Activated naive CD4-positive, alpha-beta T cell treated with Interleukin-2 at 50 U/mL for 16 hours (primary cell): ENCODE results near the gene EPB41L5.
"Not testable (repeated sequence)": the region's sequence is repeated elsewhere in the genome, so short reads cannot be mapped to it uniquely, and the experiment has no call there.

Experiments
- DNase-seq: peaks from one replicate; pipeline ENCODE4 v3.0.0-alpha.2; 2020

EPB41L5 gene

GRCh38 chr2:120032297-120032696 is 19.4 kb downstream of the EPB41L5 start:
- DNase-seq = no peak

- no peak for DNase-seq
Measured at GRCh38 chr2:120034027-120034426, 21.1 kb downstream of the EPB41L5 start.

- DNase-seq = no peak
Measured at GRCh38 chr2:120034621-120035020, 21.7 kb downstream of the EPB41L5 start.

GRCh38 chr2:120036145-120036544 is 23.3 kb downstream of the EPB41L5 start:
- no peak for DNase-seq

GRCh38 chr2:120037995-120038541 is 25.2 kb downstream of the EPB41L5 start:
- no peak for DNase-seq

- no peak for DNase-seq
Measured at GRCh38 chr2:120042359-120042758, 29.5 kb downstream of the EPB41L5 start.

GRCh38 chr2:120044336-120044735 is 31.5 kb downstream of the EPB41L5 start:
- no peak for DNase-seq

- not testable (repeated sequence) for DNase-seq
Measured at GRCh38 chr2:120045775-120046174, 32.9 kb downstream of the EPB41L5 start.

GRCh38 chr2:120046252-120046651 is 33.4 kb downstream of the EPB41L5 start:
- not testable (repeated sequence) for DNase-seq

- no peak for DNase-seq
Measured at GRCh38 chr2:120052597-120052996, 39.7 kb downstream of the EPB41L5 start.

- no peak for DNase-seq
Measured at GRCh38 chr2:120053891-120054290, 41.0 kb downstream of the EPB41L5 start.

GRCh38 chr2:120059483-120059882 is 46.6 kb downstream of the EPB41L5 start:
- DNase-seq = no peak

GRCh38 chr2:120060088-120060623 is 47.3 kb downstream of the EPB41L5 start:
- DNase-seq = no peak

GRCh38 chr2:120064664-120065063 is 51.8 kb downstream of the EPB41L5 start:
- no peak for DNase-seq

- DNase-seq = no peak
Measured at GRCh38 chr2:120066800-120067547, 54.1 kb downstream of the EPB41L5 start.

GRCh38 chr2:120068040-120068658 is 55.3 kb downstream of the EPB41L5 start:
- not testable (repeated sequence) for DNase-seq

GRCh38 chr2:120075545-120075944 is 62.7 kb downstream of the EPB41L5 start:
- no peak for DNase-seq

- no peak for DNase-seq
Measured at GRCh38 chr2:120077896-120078295, 65.0 kb downstream of the EPB41L5 start.

GRCh38 chr2:120079647-120080046 is 66.8 kb downstream of the EPB41L5 start:
- DNase-seq = no peak

- DNase-seq = no peak
Measured at GRCh38 chr2:120091436-120091835, 78.6 kb downstream of the EPB41L5 start.

GRCh38 chr2:120094795-120095194 is 81.9 kb downstream of the EPB41L5 start:
- DNase-seq = no peak

- no peak for DNase-seq
Measured at GRCh38 chr2:120100627-120101026, 87.8 kb downstream of the EPB41L5 start.

- no peak for DNase-seq
Measured at GRCh38 chr2:120103723-120104467, 91.0 kb downstream of the EPB41L5 start.
